Fibroblast of villous mesenchyme (primary cell): ENCODE data around the gene TOR2A. TPM values are rescaled to one million over a fixed set of nuclear protein-coding genes. Genes with fewer than 3 reads are reported as not detected.

Source experiments
- DNase-seq: peaks from one replicate; pipeline ENCODE4 v3.0.0-alpha.2; 2010; ENCODE audit warnings: low read depth
- H3K4me3 ChIP-seq: 2 replicates; pipeline ENCODE4 v1.5.1; 2011; ENCODE audit warnings: low read depth, mild to moderate bottlenecking, low read length
- CTCF ChIP-seq: IDR thresholded peaks from 2 replicates; pipeline ENCODE4 v1.5.1; 2012; ENCODE audit warnings: low read depth, mild to moderate bottlenecking, low read length; ENCODE audit not compliant: insufficient read depth
- total RNA-seq: library from RNA; depleted of rRNA; stranded (reverse); fragments of >200 nt; gene quantifications from 2 replicates; pipeline ENCODE4 v1.2.3, GENCODE V29; 2012

Gene TOR2A
- total RNA-seq, 1 donor = 5.2 TPM

- TF ChIP-seq CTCF = no peak
- no peak for DNase-seq
Observed at GRCh38 chr9:127700140-127700539, 35.0 kb downstream of the TOR2A start.

GRCh38 chr9:127698985-127699670 is 36.0 kb downstream of the TOR2A start:
- H3K4me3 ChIP-seq = peak overlapping the region; percentile 34
- peak; percentile 98 for DNase-seq
- no peak for TF ChIP-seq CTCF

More at GRCh38 chr9:127700140-127700539, 35.0 kb downstream of the TOR2A start:
- H3K4me3 ChIP-seq = no peak overlapping the region

GRCh38 chr9:127698386-127698785 is 36.7 kb downstream of the TOR2A start:
- H3K4me3 ChIP-seq = no peak overlapping the region
- no peak for TF ChIP-seq CTCF
- DNase-seq = no peak

- H3K4me3 ChIP-seq = no peak overlapping the region
- TF ChIP-seq CTCF = no peak
- DNase-seq = peak; percentile 14
Observed at GRCh38 chr9:127697575-127697974, 37.5 kb downstream of the TOR2A start.

GRCh38 chr9:127694890-127695720 is 40.0 kb downstream of the TOR2A start:
- no peak overlapping the region for H3K4me3 ChIP-seq
- no peak for DNase-seq
- no peak for TF ChIP-seq CTCF

- no peak for TF ChIP-seq CTCF
- DNase-seq = no peak
- H3K4me3 ChIP-seq = no peak overlapping the region
Observed at GRCh38 chr9:127693697-127694096, 41.4 kb downstream of the TOR2A start.
